Activated naive CD8-positive, alpha-beta T cell treated with anti-CD3 and anti-CD28 coated beads, Interleukin-2, amount 50 U/mL, for 24 hours (primary cell): ENCODE measurements around the gene WDR13.
A peak's percentile ranks its signal among the peaks of the same experiment; 100 is the strongest.
"Not testable (repeated sequence)": the region's sequence is repeated elsewhere in the genome, so short reads cannot be mapped to it uniquely, and the experiment has no call there.

ENCODE experiments used
- ATAC-seq: fragments of 150-1000 bp; cut with Tn5 transposase; one replicate; pipeline ENCODE4 v1.10.0; 2021
- DNase-seq: peaks from one replicate; pipeline ENCODE4 v3.0.0; 2021
- H3K27ac Mint-ChIP-seq: one replicate; pipeline ENCODE4 v1.8.0; 2021; ENCODE audit warnings: mild to moderate bottlenecking, mixed read lengths
- H3K27me3 Mint-ChIP-seq: one replicate; pipeline ENCODE4 v1.8.0; 2021; ENCODE audit warnings: mixed read lengths
- H3K36me3 Mint-ChIP-seq: one replicate; pipeline ENCODE4 v1.8.0; 2021; ENCODE audit warnings: low read depth, mixed read lengths
- H3K4me1 Mint-ChIP-seq: one replicate; pipeline ENCODE4 v1.8.0; 2021; ENCODE audit warnings: mixed read lengths
- H3K4me3 Mint-ChIP-seq: one replicate; pipeline ENCODE4 v1.8.0; 2021; ENCODE audit warnings: mild to moderate bottlenecking, moderate library complexity, mixed read lengths
- H3K9me3 Mint-ChIP-seq: one replicate; pipeline ENCODE4 v1.8.0; 2021; ENCODE audit warnings: mixed read lengths

Gene WDR13

DNA sequence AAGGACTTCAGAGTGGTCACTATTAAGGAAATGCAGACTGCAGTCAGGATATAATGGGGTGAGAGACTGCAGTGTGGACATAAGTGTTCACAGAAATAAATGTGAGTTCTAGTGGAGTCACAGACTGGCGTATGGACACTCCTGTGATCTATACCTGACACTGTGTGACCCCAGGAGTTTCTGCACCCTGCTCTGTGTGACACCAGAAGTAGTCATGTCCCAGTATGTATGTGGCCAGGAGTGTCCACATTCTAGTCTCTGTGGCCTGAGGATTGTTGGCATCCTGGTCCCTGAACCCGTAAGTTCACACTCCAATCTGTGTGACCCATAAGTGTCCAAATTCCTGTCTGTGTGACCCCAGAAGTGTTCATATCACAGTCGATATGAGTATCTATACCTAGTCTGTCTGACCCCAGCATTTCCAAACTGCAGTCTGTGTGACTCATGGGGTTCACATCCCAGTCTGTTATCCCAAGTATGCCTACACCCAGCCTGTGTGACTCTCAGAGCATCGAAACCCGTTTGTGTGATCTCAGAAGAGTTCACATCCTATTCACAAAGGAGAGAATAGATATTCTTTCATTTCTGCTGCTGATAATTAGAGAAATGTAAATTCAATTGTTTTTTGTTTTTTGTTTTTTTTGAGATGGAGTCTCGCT, 16.3 kb downstream of the WDR13 start:
- Mint-ChIP-seq H3K36me3 (no peaks in the 10 kb centered on the region), H3K4me1 (peaks cover 3% of the 10 kb centered on the region), H3K9me3 (no peaks in the 10 kb centered on the region), H3K27me3 (no peaks in the 10 kb centered on the region), H3K4me3 (no peak overlapping the region), H3K27ac (no peak overlapping the region)
- ATAC-seq (no peak), DNase-seq (no peak)

DNA sequence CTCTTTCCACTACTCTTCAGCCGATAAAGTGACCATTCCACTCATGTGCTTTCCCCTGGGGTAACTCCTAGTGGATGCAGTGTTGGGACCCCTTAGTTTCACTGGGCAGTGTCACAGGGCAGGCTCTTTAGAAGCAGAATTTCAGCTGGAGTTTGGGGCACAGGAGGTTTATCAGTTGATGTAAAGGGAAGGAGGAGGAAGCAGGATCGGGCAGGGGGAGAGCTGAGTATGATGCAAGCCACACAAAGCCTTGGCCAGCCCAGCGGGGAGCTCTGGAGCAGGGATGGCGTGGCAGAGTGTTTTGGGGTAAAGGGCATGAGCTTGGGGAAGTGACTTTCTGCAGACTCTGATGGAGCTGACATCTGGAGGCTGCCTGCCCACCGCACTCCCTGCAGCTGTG, 19.3 kb downstream of the WDR13 start:
- peaks cover 3% of the 10 kb centered on the region for H3K4me1 Mint-ChIP-seq
- H3K4me3 Mint-ChIP-seq = no peak overlapping the region
- no peak for ATAC-seq
- no peak overlapping the region for H3K27ac Mint-ChIP-seq
- no peaks in the 10 kb centered on the region for H3K36me3 Mint-ChIP-seq
- no peaks in the 10 kb centered on the region for H3K9me3 Mint-ChIP-seq
- H3K27me3 Mint-ChIP-seq = no peaks in the 10 kb centered on the region
- DNase-seq = no peak

DNA sequence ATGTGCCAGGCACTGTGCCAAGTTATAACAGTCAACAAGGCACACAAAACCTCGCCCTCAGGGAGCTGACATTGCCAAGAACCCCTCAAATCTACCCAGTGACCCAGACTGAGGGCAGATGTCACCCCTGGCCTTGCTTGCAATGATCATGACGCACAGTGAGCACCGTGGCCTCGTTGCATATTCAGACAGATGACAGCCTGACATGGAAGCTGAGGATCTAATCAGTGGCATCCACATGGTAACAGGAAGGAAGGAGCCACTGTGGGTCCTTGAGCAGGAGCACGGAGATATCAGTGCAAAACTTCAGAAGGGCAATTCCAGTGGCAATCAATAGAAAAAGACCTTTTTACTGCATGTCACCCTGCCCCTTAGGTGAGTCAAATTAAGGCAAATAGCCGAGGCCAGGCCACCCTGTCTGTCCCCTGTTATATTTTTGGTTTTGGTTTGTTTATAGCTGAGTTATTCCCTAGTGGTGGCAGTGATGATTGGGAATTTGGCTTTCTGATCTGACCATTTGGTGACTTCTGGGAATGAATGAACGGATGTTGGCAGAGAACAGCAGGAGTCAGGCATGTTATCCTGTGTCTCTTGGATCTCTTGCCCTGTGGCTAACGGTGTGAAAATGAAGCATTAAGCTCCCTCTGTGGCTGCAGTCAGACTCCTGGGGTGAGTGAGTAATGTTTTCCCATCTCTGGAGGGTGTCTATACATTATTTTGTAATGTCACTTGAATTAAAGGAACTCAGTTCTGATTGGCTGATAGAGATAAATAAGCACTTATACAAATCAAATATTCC, 20.4 kb downstream of the WDR13 start:
- DNase-seq (no peak), ATAC-seq (peak; percentile 69)
- Mint-ChIP-seq H3K4me3 (no peak overlapping the region), H3K27me3 (no peaks in the 10 kb centered on the region), H3K36me3 (no peaks in the 10 kb centered on the region), H3K9me3 (no peaks in the 10 kb centered on the region), H3K27ac (peak overlapping the region; percentile 8), H3K4me1 (peaks cover 3% of the 10 kb centered on the region)

DNA sequence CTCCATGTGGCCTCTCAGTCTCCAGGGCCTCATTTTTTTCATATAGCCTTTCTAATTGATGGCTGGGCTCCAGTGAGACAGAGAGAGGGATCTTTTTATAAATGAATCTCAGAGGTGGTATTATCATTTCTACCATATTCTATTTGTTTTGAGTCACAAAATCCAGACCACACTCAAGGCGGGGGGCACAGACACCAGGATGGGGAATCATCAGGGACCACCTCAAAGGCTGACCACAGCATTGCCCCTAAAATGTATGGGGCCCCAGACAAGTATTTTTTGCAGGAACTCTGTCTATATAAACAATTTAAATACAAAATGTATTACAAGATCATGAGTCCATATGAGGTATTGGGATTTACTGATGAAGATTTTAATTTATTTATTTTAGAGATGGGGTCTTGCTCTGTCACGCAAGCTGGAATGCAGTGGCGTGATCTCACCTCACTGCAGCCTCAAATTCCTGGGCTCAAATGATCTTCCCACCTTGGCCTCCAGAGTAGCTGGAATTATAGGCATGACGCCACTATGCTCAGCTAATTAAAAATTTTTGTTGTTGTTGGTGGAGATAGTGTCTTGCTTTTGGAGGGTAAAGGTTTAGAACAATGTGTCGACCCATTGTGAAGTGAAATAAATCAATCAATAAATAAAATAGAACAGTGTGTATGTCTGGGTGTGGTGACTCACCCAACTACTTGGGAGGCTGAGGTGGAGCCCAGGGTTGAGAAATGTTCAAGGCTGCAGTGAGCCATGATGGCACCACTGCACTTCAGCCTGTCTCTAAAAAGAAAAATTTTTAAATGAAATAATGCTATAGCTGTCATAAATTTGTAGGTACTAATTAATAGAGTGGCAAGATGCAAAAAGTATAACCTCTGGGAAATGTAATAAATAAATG, 29.4 kb downstream of the WDR13 start:
- no peaks in the 10 kb centered on the region for H3K27me3 Mint-ChIP-seq
- no peaks in the 10 kb centered on the region for H3K36me3 Mint-ChIP-seq
- ATAC-seq (no peak), DNase-seq (no peak)
- no peak overlapping the region for H3K27ac Mint-ChIP-seq
- no peaks in the 10 kb centered on the region for H3K9me3 Mint-ChIP-seq
- H3K4me1 Mint-ChIP-seq = peaks cover 4% of the 10 kb centered on the region
- no peak overlapping the region for H3K4me3 Mint-ChIP-seq

DNA sequence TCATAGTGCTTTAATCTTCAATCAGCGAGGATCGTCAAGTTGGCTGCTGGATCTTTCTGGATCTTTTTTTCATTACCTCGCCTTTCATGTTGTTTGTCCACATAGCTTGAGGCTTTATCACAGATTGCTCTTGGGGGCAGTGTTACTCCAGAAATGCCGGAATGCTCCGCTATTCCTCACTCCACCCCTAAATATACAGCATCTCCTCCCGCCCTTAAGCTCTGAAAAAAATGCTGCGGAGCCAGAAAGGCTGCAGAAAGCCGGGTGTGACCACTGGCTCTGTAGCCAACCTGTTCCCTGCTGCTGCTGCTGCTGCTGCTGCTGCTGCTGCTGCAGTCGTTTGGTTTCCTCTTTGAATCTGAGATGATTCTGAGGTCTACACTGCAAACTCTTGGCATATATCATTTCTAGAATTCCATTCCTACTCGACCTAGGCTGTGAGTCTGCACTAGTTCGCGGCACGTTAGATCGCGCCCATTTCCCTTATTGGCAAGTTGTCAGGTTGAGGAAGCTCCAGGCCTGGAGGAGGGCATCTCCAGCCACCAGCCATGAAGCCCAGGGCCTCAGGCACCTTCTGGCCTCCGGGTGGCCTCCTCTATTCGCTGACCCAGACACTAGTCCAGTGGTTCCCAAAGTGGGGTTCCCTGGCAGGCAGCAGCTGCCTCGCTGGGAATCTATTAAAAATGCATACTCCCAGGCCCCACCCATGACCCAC, 34.2 kb downstream of the WDR13 start:
- Mint-ChIP-seq H3K27me3 (no peaks in the 10 kb centered on the region), H3K4me1 (peaks cover 4% of the 10 kb centered on the region), H3K36me3 (no peaks in the 10 kb centered on the region), H3K9me3 (no peaks in the 10 kb centered on the region), H3K4me3 (no peak overlapping the region), H3K27ac (no peak overlapping the region)
- ATAC-seq = peak; percentile 79
- DNase-seq = peak; percentile 62

DNA sequence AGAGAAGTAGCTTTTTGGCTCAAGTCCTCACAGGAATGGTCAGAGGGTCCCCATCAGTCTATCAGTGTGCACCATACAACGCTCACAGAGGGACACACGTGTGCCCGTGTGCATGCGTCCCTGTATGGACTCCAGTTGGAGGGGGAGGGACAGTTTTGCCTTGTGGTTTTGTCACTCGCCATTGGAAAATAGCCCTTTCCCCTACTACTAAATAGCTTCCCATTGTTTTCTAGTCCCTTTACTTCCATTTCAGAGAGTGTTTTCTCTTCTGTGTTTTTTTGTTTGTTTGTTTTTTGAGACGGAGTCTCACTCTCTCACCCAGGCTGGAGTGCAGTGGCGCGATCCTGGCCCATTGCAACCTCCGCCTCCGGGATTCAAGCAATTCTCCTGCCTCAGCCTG, 34.9 kb downstream of the WDR13 start:
- DNase-seq (no peak), ATAC-seq (no peak)
- H3K27ac Mint-ChIP-seq = no peak overlapping the region
- H3K36me3 Mint-ChIP-seq = no peaks in the 10 kb centered on the region
- peaks cover 4% of the 10 kb centered on the region for H3K4me1 Mint-ChIP-seq
- no peak overlapping the region for H3K4me3 Mint-ChIP-seq
- H3K27me3 Mint-ChIP-seq = no peaks in the 10 kb centered on the region
- no peaks in the 10 kb centered on the region for H3K9me3 Mint-ChIP-seq

DNA sequence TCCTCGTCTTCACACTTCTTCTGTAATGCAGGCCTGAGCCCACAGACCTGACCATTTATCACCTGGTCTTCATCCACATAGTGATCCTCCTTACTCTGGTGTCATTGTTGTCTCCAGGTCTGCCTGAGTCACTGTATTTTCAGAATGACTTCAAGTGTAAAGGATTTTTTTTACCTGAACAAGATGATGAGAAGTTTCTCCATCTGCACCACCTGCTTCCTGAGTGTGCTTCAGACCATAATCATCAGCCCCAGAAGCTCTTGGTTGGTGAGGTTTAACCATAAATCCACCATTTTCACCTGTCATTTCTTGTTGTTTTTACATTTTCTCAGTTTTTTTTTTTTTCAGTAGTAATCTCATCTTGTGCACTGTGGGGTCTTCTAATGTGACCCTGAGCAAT, 39.0 kb downstream of the WDR13 start:
- no peaks in the 10 kb centered on the region for H3K9me3 Mint-ChIP-seq
- H3K36me3 Mint-ChIP-seq = no peaks in the 10 kb centered on the region
- no peaks in the 10 kb centered on the region for H3K27me3 Mint-ChIP-seq
- H3K27ac Mint-ChIP-seq = no peak overlapping the region
- H3K4me1 Mint-ChIP-seq = peaks cover 3% of the 10 kb centered on the region
- DNase-seq = no peak
- H3K4me3 Mint-ChIP-seq = no peak overlapping the region
- no peak for ATAC-seq

DNA sequence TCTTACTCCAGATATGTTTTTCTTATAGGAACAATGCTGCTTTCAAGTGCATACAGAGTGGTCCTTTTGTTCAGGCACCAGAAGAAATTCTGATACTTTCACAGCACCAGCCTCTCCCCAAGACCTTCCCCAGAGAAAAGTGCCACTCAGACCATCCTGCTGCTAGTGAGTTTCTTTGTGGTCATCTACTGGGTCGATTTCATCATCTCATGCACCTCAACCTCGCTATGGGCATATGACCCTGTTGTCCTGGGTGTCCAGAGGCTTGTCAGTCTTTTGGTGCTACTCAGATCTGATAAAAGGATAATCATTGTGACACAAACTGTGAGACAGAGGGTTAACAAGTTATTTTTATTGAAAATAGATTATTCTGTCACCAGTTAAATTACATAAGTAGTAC, 39.5 kb downstream of the WDR13 start:
- Mint-ChIP-seq H3K4me1 (no peaks in the 10 kb centered on the region), H3K27ac (no peak overlapping the region), H3K36me3 (no peaks in the 10 kb centered on the region), H3K9me3 (no peaks in the 10 kb centered on the region), H3K4me3 (no peak overlapping the region), H3K27me3 (no peaks in the 10 kb centered on the region)
- no peak for DNase-seq
- no peak for ATAC-seq

DNA sequence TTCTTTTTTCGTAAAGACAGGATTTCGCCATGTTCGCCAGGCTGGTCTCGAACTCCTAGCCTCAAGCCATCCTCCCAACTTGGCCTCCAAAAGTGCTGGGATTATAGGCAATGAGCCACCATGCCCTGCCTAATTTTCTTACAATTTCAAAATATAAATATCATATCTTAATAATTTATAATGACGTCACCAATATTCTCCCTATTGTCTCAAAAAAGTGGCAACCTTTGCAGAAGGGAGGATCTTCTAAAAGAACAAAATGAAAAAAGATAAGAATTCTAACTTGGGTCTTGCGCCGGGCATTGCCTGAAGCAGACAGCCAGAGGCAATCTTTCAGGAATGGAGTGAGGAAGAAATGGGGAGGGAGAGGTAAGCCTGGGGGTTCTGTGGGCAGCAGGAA, 48.4 kb downstream of the WDR13 start:
- no peaks in the 10 kb centered on the region for H3K4me1 Mint-ChIP-seq
- DNase-seq (no peak), ATAC-seq (no peak)
- no peak overlapping the region for H3K27ac Mint-ChIP-seq
- H3K4me3 Mint-ChIP-seq = no peak overlapping the region
- no peaks in the 10 kb centered on the region for H3K27me3 Mint-ChIP-seq
- no peaks in the 10 kb centered on the region for H3K9me3 Mint-ChIP-seq
- H3K36me3 Mint-ChIP-seq = no peaks in the 10 kb centered on the region

DNA sequence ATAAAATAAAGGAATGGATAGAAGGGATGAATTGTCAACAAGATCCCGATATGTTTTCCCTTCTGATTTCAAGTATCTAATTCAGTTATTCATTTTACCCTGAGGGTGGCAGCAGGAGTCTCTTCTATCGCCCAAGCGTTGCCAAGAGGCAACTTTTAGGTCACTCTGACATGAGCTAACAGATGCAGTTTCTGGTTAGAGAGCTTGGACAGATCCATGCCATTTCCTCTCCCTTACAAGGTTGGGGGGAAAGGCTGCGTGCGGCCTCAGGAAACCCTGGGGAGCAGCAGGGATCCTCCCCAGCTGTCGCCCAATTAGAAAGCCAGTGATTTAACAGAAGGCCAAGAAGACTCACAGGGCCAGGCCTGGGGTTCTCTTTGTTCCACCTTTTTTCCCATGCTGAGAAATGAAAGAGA, 51.1 kb downstream of the WDR13 start:
- DNase-seq (peak; percentile 9), ATAC-seq (no peak)
- Mint-ChIP-seq H3K4me3 (no peak overlapping the region), H3K27me3 (no peaks in the 10 kb centered on the region), H3K36me3 (no peaks in the 10 kb centered on the region), H3K9me3 (no peaks in the 10 kb centered on the region), H3K4me1 (peaks cover 1% of the 10 kb centered on the region), H3K27ac (no peak overlapping the region)

DNA sequence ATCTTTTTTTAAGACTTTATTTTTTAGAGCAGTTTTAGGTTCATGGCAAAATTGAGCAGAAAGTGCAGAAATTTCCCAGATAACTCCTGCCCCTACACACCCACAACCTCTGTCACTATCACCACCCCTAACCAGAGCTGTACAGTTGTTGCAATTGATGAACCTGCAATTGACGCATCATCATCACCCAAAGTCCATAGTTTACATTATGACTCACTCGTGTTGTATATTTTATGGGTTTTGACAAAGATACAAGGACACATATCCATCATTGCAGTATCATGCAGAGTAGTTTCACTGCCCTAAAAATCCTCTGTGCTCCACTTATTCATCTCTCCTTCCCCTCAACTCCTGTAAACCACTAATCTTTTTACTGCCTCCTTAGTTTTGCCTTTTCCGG, 51.8 kb downstream of the WDR13 start:
- DNase-seq (no peak), ATAC-seq (no peak)
- Mint-ChIP-seq H3K27me3 (no peaks in the 10 kb centered on the region), H3K27ac (no peak overlapping the region), H3K4me3 (no peak overlapping the region), H3K9me3 (no peaks in the 10 kb centered on the region), H3K4me1 (peaks cover 1% of the 10 kb centered on the region), H3K36me3 (no peaks in the 10 kb centered on the region)

DNA sequence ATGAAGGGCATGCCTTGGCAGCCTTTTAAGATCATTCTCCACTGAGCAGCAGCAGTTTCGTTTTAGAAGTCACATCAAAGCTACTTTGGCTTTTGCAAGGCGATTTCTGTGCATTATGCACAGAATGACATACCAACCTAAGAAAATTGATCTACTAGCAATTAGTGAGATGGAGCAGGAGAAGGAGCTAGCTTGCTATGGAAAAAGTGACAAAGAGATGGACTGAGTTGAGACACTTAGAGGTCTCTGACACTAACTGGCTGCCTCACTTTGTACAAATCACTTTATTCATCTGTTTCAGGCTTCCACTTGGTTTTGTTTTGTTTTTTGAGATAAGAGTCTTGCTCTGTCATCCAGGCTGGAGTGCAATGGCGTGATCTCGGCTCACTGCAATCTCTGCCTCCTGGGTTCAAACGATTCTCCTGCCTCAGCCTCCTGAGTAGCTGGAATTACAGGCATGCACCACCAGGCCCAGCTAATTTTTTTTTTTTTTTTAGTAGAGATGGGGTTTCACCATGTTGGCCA, 54.8 kb downstream of the WDR13 start:
- ATAC-seq, H3K27me3 Mint-ChIP-seq, DNase-seq, H3K27ac Mint-ChIP-seq, H3K4me1 Mint-ChIP-seq, H3K4me3 Mint-ChIP-seq, H3K9me3 Mint-ChIP-seq, H3K36me3 Mint-ChIP-seq: not testable (repeated sequence)

DNA sequence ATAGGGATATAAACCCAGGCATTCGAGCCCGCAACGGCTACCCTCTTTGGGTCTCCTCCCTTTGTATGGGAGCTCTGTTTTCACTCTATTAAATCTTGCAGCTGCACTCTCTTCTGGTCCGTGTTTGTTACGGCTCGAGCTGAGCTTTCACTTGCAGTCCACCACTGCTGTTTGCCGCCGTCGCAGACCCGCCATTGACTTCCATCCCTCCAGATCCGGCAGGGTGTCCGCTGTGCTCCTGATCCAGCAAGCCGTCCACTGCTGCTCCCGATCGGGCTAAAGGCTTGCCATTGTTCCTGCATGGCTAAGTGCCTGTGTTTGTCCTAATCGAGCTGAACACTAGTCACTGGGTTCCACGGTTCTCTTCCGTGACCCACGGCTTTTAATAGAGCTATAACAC, 57.5 kb downstream of the WDR13 start:
- not testable (repeated sequence) for DNase-seq, H3K27me3 Mint-ChIP-seq, ATAC-seq, H3K4me1 Mint-ChIP-seq, H3K36me3 Mint-ChIP-seq, H3K27ac Mint-ChIP-seq, H3K9me3 Mint-ChIP-seq, H3K4me3 Mint-ChIP-seq
